Measurements from ENCODE around the gene NPFF. TPM values are rescaled to one million over a fixed set of nuclear protein-coding genes. Genes with fewer than 3 reads are reported as not detected.

NPFF gene
- total RNA-seq, 1 donor from 2014 or later: not detected

- no peak for DNase-seq (ENCODE audit: low read depth)
Observed at GRCh38 chr12:53476769-53477209, 30.5 kb downstream of the NPFF start.

GRCh38 chr12:53474819-53475218 lies 32.5 kb downstream of the NPFF start:
- no peak for DNase-seq (ENCODE audit: low read depth)

- DNase-seq (ENCODE audit: low read depth): no peak
Observed at GRCh38 chr12:53474077-53474476, 33.2 kb downstream of the NPFF start.

- DNase-seq (ENCODE audit: low read depth): no peak
Observed at GRCh38 chr12:53472056-53472582, 35.2 kb downstream of the NPFF start.

DNA sequence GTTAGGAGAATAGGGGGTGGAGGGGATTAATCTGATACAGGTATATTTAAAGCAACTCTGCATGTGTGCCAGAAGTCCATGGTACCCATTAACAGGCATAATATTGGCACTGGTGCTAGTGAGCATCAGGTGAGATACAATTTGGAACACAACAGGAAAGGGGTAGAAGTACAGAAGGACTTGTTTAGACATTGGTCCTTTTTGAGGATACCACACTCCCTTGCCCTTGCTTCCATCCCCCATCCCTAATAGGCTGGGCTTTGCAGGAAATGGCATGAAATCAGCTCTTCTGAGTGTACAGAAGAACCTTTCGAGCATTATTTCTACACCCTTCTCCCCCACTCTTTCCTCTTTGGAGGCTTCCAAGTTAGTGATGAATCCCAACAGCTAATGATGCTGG lies 39.0 kb downstream of the NPFF start:
- DNase-seq (ENCODE audit: low read depth): no peak

- DNase-seq (ENCODE audit: low read depth): no peak
Observed at GRCh38 chr12:53467880-53468279, 39.4 kb downstream of the NPFF start.

DNA sequence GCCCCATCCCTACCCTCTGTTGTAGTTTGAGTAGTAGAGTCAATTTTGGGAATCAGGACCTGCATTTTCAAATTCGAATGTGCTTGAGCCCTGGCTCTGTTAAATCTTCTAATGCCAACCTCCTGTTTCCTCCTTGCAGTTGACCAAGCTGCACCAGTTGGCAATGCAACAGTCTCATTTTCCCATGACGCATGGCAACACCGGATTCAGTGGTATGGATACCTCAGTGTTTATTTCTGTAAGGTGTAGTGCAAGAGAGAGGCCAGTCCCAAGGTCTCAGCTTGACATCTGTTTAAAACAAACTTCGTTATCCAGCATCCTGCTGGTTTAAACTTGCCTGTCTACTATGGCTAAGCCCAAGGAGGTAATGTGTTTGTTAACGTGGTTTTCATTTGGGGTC lies 40.2 kb downstream of the NPFF start:
- no peak for DNase-seq (ENCODE audit: low read depth)

DNA sequence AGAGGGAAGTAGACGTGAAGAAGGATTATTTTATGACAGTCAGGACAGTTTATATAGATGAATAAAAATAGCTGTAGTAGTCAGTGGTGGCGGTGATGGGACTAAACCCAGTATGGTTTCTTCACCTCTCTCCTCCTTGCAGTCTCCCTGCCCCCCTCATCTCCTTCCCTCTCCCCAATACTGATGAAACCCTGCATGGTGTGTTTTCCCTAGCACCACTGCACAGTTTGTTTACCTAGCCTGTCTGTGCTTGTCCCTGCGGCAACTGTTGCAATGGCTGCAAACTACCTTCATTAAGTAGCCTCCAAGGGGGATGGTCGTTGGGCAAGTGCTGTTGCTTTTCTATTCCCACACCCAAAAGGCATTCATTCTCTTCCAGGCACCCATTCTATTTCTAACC lies 40.6 kb downstream of the NPFF start:
- no peak for DNase-seq (ENCODE audit: low read depth)

DNA sequence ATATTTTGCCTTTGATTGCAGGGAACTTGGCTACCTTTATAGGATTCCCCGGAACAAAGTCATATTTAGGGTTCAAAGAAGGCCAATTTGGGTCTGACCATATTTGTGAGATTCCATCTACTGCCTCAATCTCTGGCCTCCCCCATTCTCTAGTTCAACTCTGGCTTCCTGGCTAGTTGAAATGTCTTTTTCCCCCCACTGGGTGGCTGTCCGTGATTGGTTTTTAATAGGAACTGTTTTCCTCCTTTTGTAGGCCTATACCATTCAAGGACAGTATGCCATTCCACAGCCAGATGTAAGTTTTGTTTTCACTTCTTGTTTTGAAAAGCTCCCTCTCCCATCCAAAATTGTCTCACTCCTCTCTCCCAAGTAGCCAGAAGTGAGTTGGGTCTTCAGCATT lies 41.6 kb downstream of the NPFF start:
- no peak for DNase-seq (ENCODE audit: low read depth)

DNA sequence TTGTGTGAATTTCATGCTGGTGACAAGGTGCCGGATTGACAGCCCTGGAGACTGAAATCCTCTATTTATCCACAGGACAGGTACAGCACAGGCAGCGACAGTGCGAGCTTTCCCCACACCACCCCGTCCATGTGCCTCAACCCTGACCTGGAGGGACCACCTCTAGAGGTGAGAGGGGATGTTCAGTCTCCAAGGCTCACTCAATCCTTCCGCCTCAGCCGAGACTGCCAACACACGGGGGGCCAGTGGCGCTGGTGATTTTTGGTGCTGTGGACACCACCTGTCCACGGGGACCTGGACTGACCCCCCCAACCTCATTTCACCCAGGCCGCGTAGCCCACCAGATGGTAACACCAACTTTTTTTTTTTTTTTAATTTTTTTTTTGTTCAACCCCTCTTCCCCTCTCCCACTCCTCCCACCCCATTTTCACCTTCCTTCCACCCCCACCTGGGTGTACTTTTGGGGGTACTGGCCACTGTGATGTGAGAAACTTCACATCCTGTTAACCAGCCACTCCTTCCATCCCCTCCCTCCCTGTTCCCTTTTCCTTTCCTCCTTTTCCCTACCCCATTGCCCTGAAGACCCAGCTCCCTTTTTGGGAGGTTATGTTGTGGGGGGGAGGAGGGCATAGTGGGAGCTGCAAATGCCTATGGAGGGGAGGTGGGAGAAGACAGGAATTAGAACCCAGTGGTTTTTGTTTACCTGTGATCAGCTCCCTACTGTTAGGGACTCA lies 42.4 kb downstream of the NPFF start:
- no peak for DNase-seq (ENCODE audit: low read depth)

DNA sequence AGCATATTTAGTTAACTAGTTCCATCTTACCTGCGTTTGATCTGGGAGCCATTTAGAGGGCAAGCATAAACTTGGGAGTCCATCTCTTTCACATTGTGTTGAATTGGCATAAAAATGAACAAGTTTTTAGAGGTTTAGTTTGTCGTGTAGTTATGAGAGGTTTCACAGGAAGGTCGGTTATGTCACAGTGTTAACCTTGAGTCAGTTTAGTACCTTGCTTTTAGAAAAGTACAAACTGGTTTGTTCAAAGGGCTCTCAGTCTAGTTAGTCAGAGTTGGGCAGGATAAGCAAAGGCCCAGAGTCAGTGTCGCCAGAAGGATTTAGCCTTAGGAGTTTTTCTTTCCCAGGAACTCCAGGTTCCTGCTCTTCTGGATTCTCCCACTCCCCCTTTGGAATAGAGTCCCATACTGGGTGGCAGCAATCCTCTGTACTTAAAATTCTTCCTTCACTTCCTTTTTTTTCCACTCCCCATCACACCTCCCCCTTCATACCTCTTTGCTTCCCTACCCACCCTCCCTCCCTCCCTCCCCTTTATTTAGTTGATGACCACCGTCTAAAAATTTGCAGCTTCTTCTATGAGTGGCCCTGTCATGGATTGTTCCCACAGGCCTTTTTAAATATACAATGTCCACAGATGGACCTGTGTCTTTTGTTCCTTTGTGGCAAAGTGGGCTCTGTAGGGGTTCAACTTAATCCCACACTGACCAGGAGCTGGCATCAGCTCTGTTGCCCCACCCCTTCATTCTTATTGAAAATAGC lies 43.3 kb downstream of the NPFF start:
- no peak for DNase-seq (ENCODE audit: low read depth)

DNA sequence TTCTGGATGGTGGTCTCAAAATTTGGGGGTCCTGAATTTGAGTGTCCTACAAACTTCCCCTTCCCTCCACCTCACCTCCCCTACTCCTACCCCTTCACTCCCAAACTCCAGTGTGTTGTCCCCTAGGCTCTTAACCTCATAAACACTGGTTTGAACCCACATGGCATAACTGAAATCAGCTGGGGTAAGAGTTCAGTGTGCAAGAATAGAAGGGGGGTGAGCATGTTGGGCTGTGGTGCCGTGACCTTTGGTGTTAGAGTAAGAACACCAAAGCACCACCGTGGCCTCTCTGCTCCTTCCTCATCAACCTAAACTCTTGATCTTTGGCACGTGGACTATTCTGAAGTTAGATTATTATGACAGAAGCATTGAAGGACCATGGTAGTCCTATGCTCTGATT lies 44.3 kb downstream of the NPFF start:
- no peak for DNase-seq (ENCODE audit: low read depth)

- no peak for DNase-seq (ENCODE audit: low read depth)
Observed at GRCh38 chr12:53461591-53461990, 45.7 kb downstream of the NPFF start.

DNA sequence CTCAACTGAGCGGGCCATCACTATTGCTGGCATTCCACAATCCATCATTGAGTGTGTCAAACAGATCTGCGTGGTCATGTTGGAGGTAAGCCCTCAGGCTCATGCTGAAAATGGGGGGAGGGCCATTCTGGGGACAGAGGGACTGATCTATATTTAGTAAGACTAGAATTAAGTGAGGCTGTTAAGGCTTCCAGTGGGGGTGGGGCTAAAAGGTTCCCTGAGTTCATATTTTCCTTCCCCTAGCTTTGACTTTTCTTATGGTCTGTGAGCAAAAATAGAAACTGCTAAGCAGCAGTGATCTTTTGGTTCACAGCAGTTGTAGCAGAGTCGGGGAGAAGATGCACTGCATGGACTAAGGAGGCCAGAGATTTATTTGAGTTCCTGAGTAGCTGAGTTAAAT lies 46.2 kb downstream of the NPFF start:
- no peak for DNase-seq (ENCODE audit: low read depth)

- no peak for DNase-seq (ENCODE audit: low read depth)
Observed at GRCh38 chr12:53459097-53459496, 48.2 kb downstream of the NPFF start.

Other genes starting within 250 kb of the NPFF start
- gene ESPL1, start 239.2 kb downstream of the NPFF start, total RNA-seq: 0.70 and 2.4 TPM in 2 replicates
- 323 and 327 TPM in 2 replicates for gene PFDN5, start 211.9 kb downstream of the NPFF start, total RNA-seq
- 28.4 and 42.9 TPM in 2 replicates for gene MYG1, start 207.8 kb downstream of the NPFF start, total RNA-seq
- 40.1 and 40.3 TPM in 2 replicates for gene AAAS, start 185.9 kb downstream of the NPFF start, total RNA-seq
- not detected in 2 replicates for gene SP7, start 171.1 kb downstream of the NPFF start, total RNA-seq
- gene SP1, start 127.3 kb downstream of the NPFF start, total RNA-seq: 33.3 and 51.7 TPM in 2 replicates
- not detected in 2 replicates for gene AMHR2, start 83.6 kb downstream of the NPFF start, total RNA-seq
- gene PRR13, start 65.8 kb downstream of the NPFF start, total RNA-seq: 34.7 and 45.1 TPM in 2 replicates
- gene PCBP2, start 55.4 kb downstream of the NPFF start, total RNA-seq: 217 and 526 TPM in 2 replicates
- 2.3 and 18.7 TPM in 2 replicates for gene MAP3K12, start 8.0 kb downstream of the NPFF start, total RNA-seq
- gene TARBP2, start 6.2 kb downstream of the NPFF start, total RNA-seq: 28.8 and 52.3 TPM in 2 replicates
- 7.3 and 12.8 TPM in 2 replicates for gene ATF7, start 118.9 kb upstream of the NPFF start, total RNA-seq
- gene ATP5MC2, start 168.6 kb upstream of the NPFF start, total RNA-seq: 102 and 104 TPM in 2 replicates
- gene CALCOCO1, start 220.0 kb upstream of the NPFF start, total RNA-seq: 70.5 and 129 TPM in 2 replicates
- gene CISTR, start 244.5 kb upstream of the NPFF start, total RNA-seq: not detected in 2 replicates

All from renal cortical epithelial cell (primary cell).